Muscle of leg (tissue), 11 donors: ENCODE measurements around the gene RNASE11. TPM values are rescaled to one million over a fixed set of nuclear protein-coding genes. Genes with fewer than 3 reads are reported as not detected.
A peak's percentile ranks its signal among the peaks of the same experiment; 100 is the strongest.

Experiments
- DNase-seq: peaks from one replicate; pipeline ENCODE4 v3.0.0; 2013
- H3K27ac ChIP-seq: one replicate; pipeline ENCODE4 v1.5.1; 2013; ENCODE audit warnings: mild to moderate bottlenecking, low read length, control low read depth
- H3K27me3 ChIP-seq: one replicate; pipeline ENCODE4 v1.6.1; 2013; ENCODE audit warnings: low read length; ENCODE audit not compliant: control insufficient read depth, insufficient read depth
- H3K36me3 ChIP-seq: one replicate; pipeline ENCODE4 v1.6.1; 2013; ENCODE audit warnings: low read length; ENCODE audit not compliant: control insufficient read depth, insufficient read depth
- H3K4me1 ChIP-seq: one replicate; pipeline ENCODE4 v1.6.1; 2013; ENCODE audit warnings: low read length; ENCODE audit not compliant: control insufficient read depth, insufficient read depth
- H3K4me3 ChIP-seq: one replicate; pipeline ENCODE4 v1.5.1; 2013; ENCODE audit warnings: low read length, control low read depth
- H3K9me3 ChIP-seq: replicated peaks from 2 replicates; pipeline ENCODE4 v1.6.1; 2013; ENCODE audit warnings: low read depth, low read length; ENCODE audit not compliant: control insufficient read depth
- WGBS: methylation state at CpG from one replicate; pipeline ENCODE4 v1.1.5; 2013; ENCODE audit warnings: missing lambda C conversion rate; ENCODE audit not compliant: insufficient coverage; 5-methylcytosine and 5-hydroxymethylcytosine counted together
- polyA plus RNA-seq, 8 donors: library from polyadenylated mRNA; unstranded; fragments of 120-200 nt; gene quantifications; one replicate each; pipeline versions ENCODE4 v1.2.1 to v1.2.3, GENCODE V29; 2013; ENCODE audit warnings: inconsistent platforms in 1 of 8, low replicate concordance in 1 of 8; ENCODE audit not compliant: insufficient read length in 8 of 8, insufficient read depth in 1 of 8
- total RNA-seq: library from RNA; stranded (reverse); fragments of 120-200 nt; gene quantifications from one replicate; pipeline ENCODE4 v1.2.4, GENCODE V29; 2013

RNASE11 gene
- total and polyA plus RNA-seq, 9 donors = not detected

DNA sequence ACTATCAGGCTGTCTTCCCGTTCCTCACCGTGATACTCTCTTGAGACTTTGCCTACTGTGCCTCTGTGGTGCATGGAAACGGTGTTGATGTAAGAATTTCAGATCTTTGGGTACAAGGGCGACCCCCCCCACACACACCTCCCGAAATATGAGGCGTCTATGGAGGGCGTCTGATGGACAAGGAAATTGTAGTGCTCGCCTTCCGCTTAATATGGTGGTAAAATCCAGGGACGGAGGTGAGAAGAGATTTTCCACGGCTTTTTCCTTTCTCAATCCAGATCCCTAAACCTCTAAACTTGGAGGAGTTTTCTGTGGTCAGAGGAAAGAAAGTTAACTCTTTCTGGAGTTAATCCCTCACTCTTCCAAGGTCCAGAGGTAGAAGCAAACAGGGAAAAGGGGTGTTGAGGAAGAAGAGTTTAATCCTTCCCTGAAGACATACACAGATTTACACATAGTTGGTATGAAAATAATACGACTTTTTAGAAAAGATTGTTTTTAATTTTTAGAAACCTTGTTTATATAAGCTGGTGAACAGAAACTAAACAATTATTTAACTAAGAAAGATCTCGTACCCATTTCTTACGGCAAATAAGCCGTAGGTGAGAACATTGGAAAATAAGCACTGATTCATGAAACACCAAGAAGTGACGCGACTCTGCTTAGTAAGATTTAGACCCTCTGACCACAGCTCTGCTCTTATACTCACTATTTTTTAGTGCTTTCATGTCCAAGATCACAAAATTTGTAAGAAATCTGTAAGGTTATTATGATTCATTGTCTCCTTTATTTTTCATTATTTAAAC lies 26.4 kb upstream of the RNASE11 start:
- no peak for DNase-seq
- Histone ChIP-seq H3K4me1 (peaks cover 2% of the 10 kb centered on the region), H3K27me3 (peaks cover 4% of the 10 kb centered on the region), H3K9me3 (no peaks in the 10 kb centered on the region), H3K36me3 (no peaks in the 10 kb centered on the region), H3K4me3 (peak overlapping the region; percentile 52), H3K27ac (peak overlapping the region; percentile 81)
- WGBS = 70% methylated on average over 2 of the region's 17 CpGs

DNA sequence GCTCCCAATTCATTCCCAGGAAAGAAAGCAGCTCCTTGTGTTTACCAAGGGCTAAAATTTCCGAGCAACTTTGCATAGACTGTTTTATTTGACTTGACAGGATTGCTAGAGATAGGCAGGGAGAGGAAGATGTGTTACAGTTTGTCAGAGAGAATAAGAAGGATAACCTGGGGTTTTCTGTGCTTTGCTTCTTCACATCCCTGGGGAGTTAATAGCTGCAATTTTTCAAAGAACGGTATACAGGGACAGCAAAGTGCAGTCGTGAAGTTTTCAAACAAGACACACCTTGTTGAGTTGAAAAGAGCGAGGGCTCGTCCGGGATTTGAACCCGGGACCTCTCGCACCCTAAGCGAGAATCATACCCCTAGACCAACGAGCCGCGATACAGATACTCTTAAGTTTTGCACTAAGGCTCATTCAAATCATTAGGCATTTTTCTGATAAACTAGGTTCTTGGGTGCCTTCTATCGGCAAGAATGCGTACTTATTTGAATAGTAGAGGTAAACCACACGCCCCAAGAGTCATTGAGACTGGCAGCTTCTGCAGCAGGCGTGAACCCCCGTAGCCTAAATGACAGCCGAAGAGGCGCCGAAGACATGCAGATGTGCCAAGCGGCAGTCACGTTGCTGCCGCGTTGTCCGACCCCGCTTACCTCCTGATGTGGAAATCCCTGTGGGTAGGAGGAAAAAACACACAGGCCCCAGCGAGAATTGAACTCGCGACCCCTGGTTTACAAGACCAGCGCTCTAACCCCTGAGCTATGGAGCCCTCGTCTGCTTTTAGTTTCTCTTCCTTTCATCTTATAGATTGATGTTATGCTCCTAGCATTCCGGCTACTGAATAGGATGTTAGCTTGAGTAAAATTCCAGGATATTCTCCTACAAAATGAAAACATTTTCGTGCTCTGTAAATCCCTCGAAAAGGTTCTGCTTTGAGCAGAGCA lies 25.6 kb upstream of the RNASE11 start:
- peak overlapping the region; percentile 52 for H3K4me3 ChIP-seq
- 2% methylated on average over 17 of the region's 34 CpGs for WGBS
- peaks cover 2% of the 10 kb centered on the region for H3K4me1 ChIP-seq
- peaks cover 4% of the 10 kb centered on the region for H3K27me3 ChIP-seq
- H3K27ac ChIP-seq = peak overlapping the region; percentile 81
- no peaks in the 10 kb centered on the region for H3K36me3 ChIP-seq
- no peaks in the 10 kb centered on the region for H3K9me3 ChIP-seq
- DNase-seq = peak; percentile 96

DNA sequence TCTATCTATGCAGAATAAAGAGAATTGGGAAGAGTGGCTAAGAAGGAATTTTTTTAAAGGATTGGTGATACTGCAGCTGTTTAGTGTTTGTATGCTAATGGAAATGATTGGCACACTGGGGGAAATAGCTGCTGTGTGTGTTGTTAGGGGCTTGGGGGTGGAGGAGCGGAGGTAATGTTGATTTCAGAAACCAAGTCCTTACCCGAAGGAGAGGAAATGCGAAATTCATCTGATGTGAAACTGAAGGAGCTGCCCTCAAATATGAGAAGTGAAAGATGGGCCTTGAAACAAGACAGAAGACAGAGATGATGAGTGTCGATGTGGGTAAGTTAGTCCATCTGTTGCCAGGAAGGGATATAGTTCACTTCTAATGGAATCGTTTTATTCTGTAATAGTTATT lies 24.6 kb upstream of the RNASE11 start:
- H3K36me3 ChIP-seq = no peaks in the 10 kb centered on the region
- no peak overlapping the region for H3K4me3 ChIP-seq
- 43% methylated on average over 3 of the region's 5 CpGs for WGBS
- peaks cover 2% of the 10 kb centered on the region for H3K4me1 ChIP-seq
- no peaks in the 10 kb centered on the region for H3K9me3 ChIP-seq
- no peak for DNase-seq
- peaks cover 4% of the 10 kb centered on the region for H3K27me3 ChIP-seq
- H3K27ac ChIP-seq = no peak overlapping the region

DNA sequence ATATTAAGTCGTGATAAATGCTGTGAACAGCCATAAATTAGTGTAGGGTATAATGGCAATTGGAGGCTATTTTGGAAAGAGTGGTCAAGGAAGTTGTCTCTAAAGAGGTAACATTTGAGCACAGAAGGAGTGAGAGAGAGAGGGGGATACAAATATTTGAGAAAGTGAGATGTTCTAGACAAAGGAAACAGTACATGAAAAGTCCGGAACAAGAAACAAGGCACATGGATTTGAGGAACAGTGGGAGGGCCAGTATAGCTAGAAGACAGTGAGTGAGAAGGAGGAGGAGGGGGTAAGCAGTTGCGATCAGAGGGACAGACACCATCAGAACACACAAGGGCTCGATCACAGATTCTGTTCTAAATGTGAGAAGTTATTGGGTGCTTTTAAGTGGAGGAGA lies 23.5 kb upstream of the RNASE11 start:
- H3K27me3 ChIP-seq = no peaks in the 10 kb centered on the region
- H3K4me1 ChIP-seq = peaks cover 2% of the 10 kb centered on the region
- H3K27ac ChIP-seq = no peak overlapping the region
- 60% methylated on average over 4 of the region's 4 CpGs for WGBS
- DNase-seq = no peak
- no peak overlapping the region for H3K4me3 ChIP-seq
- no peaks in the 10 kb centered on the region for H3K36me3 ChIP-seq
- no peaks in the 10 kb centered on the region for H3K9me3 ChIP-seq

DNA sequence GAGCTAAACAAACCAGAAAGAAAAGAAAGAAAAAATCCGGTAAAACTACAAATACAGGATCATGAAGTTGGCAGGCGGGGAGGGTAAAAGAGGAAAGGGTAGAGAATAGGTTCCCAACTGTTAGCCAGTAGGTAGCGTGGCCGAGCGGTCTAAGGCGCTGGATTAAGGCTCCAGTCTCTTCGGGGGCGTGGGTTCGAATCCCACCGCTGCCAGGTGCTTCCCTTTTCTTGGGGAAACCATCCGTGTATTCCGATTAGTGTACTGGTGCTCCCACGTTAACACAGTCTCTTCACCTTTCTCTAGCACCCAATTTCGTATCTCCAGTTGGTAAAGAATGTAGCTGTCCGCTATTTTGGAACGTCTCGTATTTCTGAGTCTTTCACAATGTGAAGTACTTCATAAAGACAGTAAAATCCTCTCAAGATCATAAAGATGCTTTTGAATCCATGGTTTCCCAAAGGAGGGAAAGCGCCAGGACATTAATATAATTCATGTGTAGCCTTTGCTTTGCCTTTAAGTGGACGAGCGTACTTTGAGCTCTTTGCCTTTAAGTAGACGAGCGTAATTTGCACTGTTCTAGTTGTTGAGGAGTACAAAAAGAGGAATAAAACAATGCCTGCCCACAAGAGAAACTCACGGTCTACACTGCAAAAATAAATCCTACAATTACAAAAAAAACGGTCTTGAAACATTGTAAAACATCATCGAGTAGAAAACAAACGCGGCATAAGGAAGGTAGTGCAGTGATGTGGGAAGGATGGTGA lies 22.4 kb upstream of the RNASE11 start:
- WGBS = 4% methylated on average over 10 of the region's 27 CpGs
- peak overlapping the region; percentile 66 for H3K4me3 ChIP-seq
- DNase-seq = peak; percentile 80
- no peaks in the 10 kb centered on the region for H3K27me3 ChIP-seq
- no peaks in the 10 kb centered on the region for H3K36me3 ChIP-seq
- no peak overlapping the region for H3K27ac ChIP-seq
- peaks cover 2% of the 10 kb centered on the region for H3K4me1 ChIP-seq
- no peaks in the 10 kb centered on the region for H3K9me3 ChIP-seq

DNA sequence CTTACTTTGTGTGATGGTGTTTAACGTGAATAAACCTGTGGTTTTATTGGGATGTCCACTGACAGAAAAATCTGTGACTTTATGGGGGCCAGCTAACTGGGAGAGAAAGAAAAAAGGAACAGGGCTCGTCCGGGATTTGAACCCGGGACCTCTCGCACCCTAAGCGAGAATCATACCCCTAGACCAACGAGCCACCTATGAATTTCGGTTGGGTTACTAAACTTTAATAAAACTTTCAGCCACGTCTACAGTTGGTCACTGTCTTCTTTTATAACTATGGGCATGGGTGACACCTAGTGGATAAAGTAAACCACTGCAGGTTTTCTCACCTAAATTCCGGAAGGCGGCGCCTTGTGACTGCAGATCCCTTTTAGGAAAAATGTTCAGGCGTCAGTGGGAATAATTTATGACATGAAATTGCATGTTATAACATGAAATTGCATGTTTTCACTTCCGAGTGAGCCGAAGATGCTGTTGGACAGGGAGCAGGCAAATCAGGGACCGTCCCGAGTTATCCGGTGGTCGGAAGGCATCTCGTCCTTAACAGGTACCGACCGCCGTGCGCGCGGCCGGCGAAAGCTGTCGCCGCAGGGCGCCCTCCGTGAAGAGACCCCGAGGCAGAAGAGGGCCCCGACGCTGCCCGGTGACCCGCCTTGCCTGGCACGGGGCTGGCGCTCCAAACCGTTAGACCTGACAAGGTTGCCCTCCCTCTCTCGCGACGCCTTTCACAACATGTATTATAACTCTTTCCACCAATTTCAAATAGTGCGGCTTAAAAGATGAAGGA lies 21.6 kb upstream of the RNASE11 start:
- DNase-seq = peak; percentile 95
- Histone ChIP-seq H3K4me1 (peaks cover 2% of the 10 kb centered on the region), H3K27ac (no peak overlapping the region), H3K9me3 (no peaks in the 10 kb centered on the region), H3K27me3 (no peaks in the 10 kb centered on the region), H3K36me3 (no peaks in the 10 kb centered on the region), H3K4me3 (peak overlapping the region; percentile 66)
- WGBS = 0% methylated on average over 24 of the region's 44 CpGs

DNA sequence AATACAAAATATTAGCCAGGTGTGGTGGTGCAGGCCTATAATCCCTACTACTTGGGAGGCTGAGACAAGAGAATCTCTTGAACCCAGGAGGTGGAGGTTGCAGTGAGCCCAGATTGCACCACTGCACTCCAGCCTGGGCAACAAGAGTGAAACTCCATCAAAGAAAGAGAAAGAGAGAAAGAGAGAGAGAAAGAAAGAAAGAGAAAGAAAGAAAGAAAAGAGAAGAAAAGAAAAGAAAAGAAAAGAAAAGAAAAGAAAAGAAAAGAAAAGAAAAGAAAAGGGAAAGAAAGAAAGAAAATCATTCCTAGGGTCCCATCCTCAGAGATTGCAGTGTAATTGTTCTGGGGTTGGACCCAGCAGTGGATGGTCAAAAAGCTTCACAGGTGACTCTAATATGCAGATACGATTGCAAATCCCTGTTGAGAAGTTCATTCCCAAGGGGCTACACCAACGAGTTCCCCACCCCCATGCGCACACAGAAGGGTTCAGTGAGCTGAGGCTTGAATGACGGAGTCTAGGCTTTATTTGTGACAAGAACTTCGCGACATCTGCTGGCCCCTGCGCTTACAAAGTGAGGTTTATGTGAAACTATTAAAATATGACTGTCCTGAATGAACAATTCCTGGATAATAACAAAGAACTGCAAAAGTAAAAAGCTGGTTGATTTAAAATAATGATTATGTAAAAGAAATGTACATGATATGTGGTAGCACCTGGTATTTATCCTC lies 20.7 kb upstream of the RNASE11 start:
- H3K27ac ChIP-seq = no peak overlapping the region
- WGBS = 38% methylated on average over 1 of the region's 7 CpGs
- H3K4me1 ChIP-seq = peaks cover 7% of the 10 kb centered on the region
- no peak for DNase-seq
- no peaks in the 10 kb centered on the region for H3K27me3 ChIP-seq
- no peaks in the 10 kb centered on the region for H3K36me3 ChIP-seq
- H3K4me3 ChIP-seq = no peak overlapping the region
- no peaks in the 10 kb centered on the region for H3K9me3 ChIP-seq

DNA sequence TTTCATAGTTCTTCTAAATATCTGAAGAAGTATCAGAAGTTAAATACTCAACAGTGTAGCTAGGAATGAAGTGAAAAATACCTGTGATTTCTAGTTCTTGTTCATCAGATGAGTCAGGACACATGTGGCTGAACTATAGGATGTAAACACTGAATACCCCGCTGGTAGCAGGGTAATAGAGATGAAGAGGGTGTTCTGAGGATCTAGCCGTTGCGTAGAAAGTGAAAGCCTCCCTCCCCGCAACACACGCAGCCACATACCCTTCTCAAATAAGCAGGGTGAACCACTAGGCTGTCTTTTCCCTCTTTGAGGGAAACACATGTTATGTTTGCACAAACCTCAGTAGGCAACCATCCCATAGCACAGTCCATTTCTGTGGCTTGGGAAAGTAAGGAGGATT lies 19.8 kb upstream of the RNASE11 start:
- DNase-seq = no peak
- no peak overlapping the region for H3K27ac ChIP-seq
- no peak overlapping the region for H3K4me3 ChIP-seq
- H3K9me3 ChIP-seq = no peaks in the 10 kb centered on the region
- H3K4me1 ChIP-seq = peaks cover 7% of the 10 kb centered on the region
- no peaks in the 10 kb centered on the region for H3K27me3 ChIP-seq
- H3K36me3 ChIP-seq = no peaks in the 10 kb centered on the region
- no CpG with 5 or more reads among the region's 5 CpGs for WGBS

DNA sequence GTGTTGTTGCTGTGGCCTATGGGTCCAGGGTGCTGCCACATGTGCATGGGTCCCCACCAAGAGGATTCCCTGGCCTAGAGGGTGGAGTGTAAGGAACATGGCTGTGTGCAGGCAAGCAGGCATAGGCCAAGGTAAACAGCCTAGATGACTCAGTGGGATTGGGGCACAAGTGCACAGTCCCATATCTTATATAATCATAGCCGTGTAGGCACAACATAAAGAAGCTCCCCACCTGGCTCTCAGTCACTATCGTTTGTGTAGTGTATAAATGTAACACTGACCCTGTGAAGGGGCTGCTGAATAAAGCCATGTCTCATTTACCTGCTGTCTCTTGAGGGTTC lies 19.1 kb upstream of the RNASE11 start:
- Histone ChIP-seq H3K36me3 (no peaks in the 10 kb centered on the region), H3K27me3 (no peaks in the 10 kb centered on the region), H3K4me1 (peaks cover 7% of the 10 kb centered on the region), H3K9me3 (no peaks in the 10 kb centered on the region), H3K4me3 (no peak overlapping the region), H3K27ac (no peak overlapping the region)
- no CpG with 5 or more reads among the region's 2 CpGs for WGBS
- DNase-seq = no peak
